Skeletal muscle tissue (tissue), 4 donors: Measurements from ENCODE around the gene KRTAP3-2. TPM values are rescaled to one million over a fixed set of nuclear protein-coding genes. Genes with fewer than 3 reads are reported as not detected.

ENCODE experiments used
- H3K27ac ChIP-seq: one replicate; pipeline ENCODE4 v1.7.0; 2013; ENCODE audit warnings: mild to moderate bottlenecking, low read depth, low read length, inconsistent platforms
- H3K27me3 ChIP-seq, 3 donors: one replicate each; pipeline ENCODE4 v1.7.0; 2013; ENCODE audit warnings: low read length in 3 of 3; ENCODE audit not compliant: control insufficient read depth in 3 of 3, insufficient read depth in 3 of 3
- H3K36me3 ChIP-seq, 3 donors: one replicate each; pipeline ENCODE4 v1.7.0; 2013; ENCODE audit warnings: low read length in 3 of 3; ENCODE audit not compliant: control insufficient read depth in 3 of 3, insufficient read depth in 3 of 3
- H3K4me1 ChIP-seq, 3 donors: one replicate each; pipeline ENCODE4 v1.7.0; 2013; ENCODE audit warnings: low read length in 3 of 3, mild to moderate bottlenecking in 3 of 3; ENCODE audit not compliant: control insufficient read depth in 3 of 3, insufficient read depth in 3 of 3
- H3K4me3 ChIP-seq, 3 donors: one replicate each; pipeline ENCODE4 v1.7.0; 2013; ENCODE audit warnings: low read length in 3 of 3
- H3K9ac ChIP-seq, 3 donors: one replicate each; pipeline ENCODE4 v1.7.0; 2013; ENCODE audit warnings: low read length in 3 of 3, mild to moderate bottlenecking in 3 of 3, moderate library complexity in 2 of 3, low read depth in 1 of 3
- H3K9me3 ChIP-seq, 3 donors: one replicate each; pipeline ENCODE4 v1.7.0; 2013; ENCODE audit warnings: low read length in 3 of 3; ENCODE audit not compliant: control insufficient read depth in 3 of 3
- total RNA-seq: library from RNA; depleted of rRNA; stranded (reverse); fragments of >200 nt; gene quantifications from one replicate; pipeline ENCODE4 v1.2.3, GENCODE V29; 2014
- donor health status: Osteomylitis.

Gene KRTAP3-2
- total RNA-seq, 1 donor from 2014 or later = not detected

GRCh38 chr17:41012326-41013120, 12.8 kb upstream of the KRTAP3-2 start:
- Histone ChIP-seq H3K36me3 (no peaks in the 10 kb centered on the region), H3K27me3 (no peaks in the 10 kb centered on the region), H3K9me3 (no peaks in the 10 kb centered on the region), H3K27ac (no peak overlapping the region), H3K9ac (no peak overlapping the region), H3K4me1 (peaks cover 0 to 6% (median 5%) of the 10 kb centered on the region in 3 donors), H3K4me3 (no peak overlapping the region)

- no peak overlapping the region for H3K27ac ChIP-seq
- no peaks in the 10 kb centered on the region for H3K9me3 ChIP-seq
- H3K36me3 ChIP-seq = no peaks in the 10 kb centered on the region
- no peak overlapping the region for H3K9ac ChIP-seq
- no peak overlapping the region for H3K4me3 ChIP-seq
- H3K27me3 ChIP-seq = no peaks in the 10 kb centered on the region
- H3K4me1 ChIP-seq = peaks cover 0 to 6% (median 5%) of the 10 kb centered on the region in 3 donors
These were observed 10.7 kb upstream of the KRTAP3-2 start for GRCh38 chr17:41010441-41010840.

GRCh38 chr17:41009936-41010335, 10.2 kb upstream of the KRTAP3-2 start:
- H3K27ac ChIP-seq = no peak overlapping the region
- H3K9ac ChIP-seq = no peak overlapping the region
- peaks cover 0 to 6% (median 5%) of the 10 kb centered on the region in 3 donors for H3K4me1 ChIP-seq
- H3K36me3 ChIP-seq = no peaks in the 10 kb centered on the region
- no peaks in the 10 kb centered on the region for H3K9me3 ChIP-seq
- H3K4me3 ChIP-seq = no peak overlapping the region
- no peaks in the 10 kb centered on the region for H3K27me3 ChIP-seq

- H3K4me3 ChIP-seq = no peak overlapping the region
- H3K9ac ChIP-seq = no peak overlapping the region
- no peaks in the 10 kb centered on the region for H3K36me3 ChIP-seq
- H3K9me3 ChIP-seq = no peaks in the 10 kb centered on the region
- H3K27ac ChIP-seq = no peak overlapping the region
- peaks cover 0 to 6% (median 5%) of the 10 kb centered on the region in 3 donors for H3K4me1 ChIP-seq
- peaks cover 0 to 2% (median 0%) of the 10 kb centered on the region in 3 donors for H3K27me3 ChIP-seq
These were observed 9.6 kb upstream of the KRTAP3-2 start for GRCh38 chr17:41009301-41009760.

- Histone ChIP-seq H3K9me3 (no peaks in the 10 kb centered on the region), H3K9ac (no peak within 1 kb of the TSS), H3K27me3 (peaks cover 0 to 3% (median 0%) of the 10 kb centered on the region in 3 donors), H3K36me3 (no peaks in the 10 kb centered on the region), H3K4me3 (no peak within 1 kb of the TSS), H3K27ac (no peak within 1 kb of the TSS), H3K4me1 (peaks cover 0 to 6% (median 5%) of the 10 kb centered on the region in 3 donors)
These were observed 9.1 kb upstream of the KRTAP3-2 start, which contains the start of gene KRTAP3-1 for GRCh38 chr17:41008811-41009210. Gene KRTAP3-1 (minus strand): TSS chr17:41009128. CDS start chr17:41009074, 54 bp downstream.

GRCh38 chr17:41004397-41004796, 4.7 kb upstream of the KRTAP3-2 start:
- Histone ChIP-seq H3K4me3 (no peak overlapping the region), H3K27me3 (peaks cover 0 to 6% (median 3%) of the 10 kb centered on the region in 3 donors), H3K27ac (no peak overlapping the region), H3K36me3 (no peaks in the 10 kb centered on the region), H3K4me1 (no peaks in the 10 kb centered on the region), H3K9me3 (no peaks in the 10 kb centered on the region), H3K9ac (no peak overlapping the region)

- peaks cover 0 to 6% (median 3%) of the 10 kb centered on the region in 3 donors for H3K27me3 ChIP-seq
- H3K9me3 ChIP-seq = no peaks in the 10 kb centered on the region
- H3K4me1 ChIP-seq = no peaks in the 10 kb centered on the region
- no peak overlapping the region for H3K4me3 ChIP-seq
- H3K27ac ChIP-seq = no peak overlapping the region
- no peaks in the 10 kb centered on the region for H3K36me3 ChIP-seq
- H3K9ac ChIP-seq = no peak overlapping the region
These were observed 4.2 kb upstream of the KRTAP3-2 start for GRCh38 chr17:41003926-41004325.

- Histone ChIP-seq H3K9ac (no peak overlapping the region), H3K4me1 (no peaks in the 10 kb centered on the region), H3K4me3 (no peak overlapping the region), H3K27ac (no peak overlapping the region), H3K36me3 (no peaks in the 10 kb centered on the region), H3K9me3 (no peaks in the 10 kb centered on the region), H3K27me3 (peaks cover 0 to 6% (median 3%) of the 10 kb centered on the region in 3 donors)
These were observed 3.1 kb upstream of the KRTAP3-2 start for GRCh38 chr17:41002814-41003213.

- no peaks in the 10 kb centered on the region for H3K4me1 ChIP-seq
- H3K27ac ChIP-seq = no peak overlapping the region
- no peak overlapping the region for H3K4me3 ChIP-seq
- H3K9ac ChIP-seq = no peak overlapping the region
- H3K36me3 ChIP-seq = no peaks in the 10 kb centered on the region
- peaks cover 0 to 9% (median 3%) of the 10 kb centered on the region in 3 donors for H3K27me3 ChIP-seq
- no peaks in the 10 kb centered on the region for H3K9me3 ChIP-seq
These were observed 2.1 kb upstream of the KRTAP3-2 start for GRCh38 chr17:41001795-41002194.

- peaks cover 3 to 15% (median 5%) of the 10 kb centered on the region in 3 donors for H3K27me3 ChIP-seq
- no peak overlapping the region for H3K27ac ChIP-seq
- no peak overlapping the region for H3K9ac ChIP-seq
- no peaks in the 10 kb centered on the region for H3K4me1 ChIP-seq
- no peaks in the 10 kb centered on the region for H3K9me3 ChIP-seq
- no peak overlapping the region for H3K4me3 ChIP-seq
- H3K36me3 ChIP-seq = no peaks in the 10 kb centered on the region
These were observed 2.3 kb downstream of the KRTAP3-2 start for GRCh38 chr17:40997361-40997760.
